HCT116 (cell line): ENCODE data around the gene HCFC1. TPM values are rescaled to one million over a fixed set of nuclear protein-coding genes. Genes with fewer than 3 reads are reported as not detected.

Experiments
- ATAC-seq: fragments of 200-7000 bp; cut with Tn5 transposase; 2 replicates; pipeline ENCODE4 v1.9.1; 2020; ENCODE audit warnings: mild to moderate bottlenecking, moderate library complexity
- BruUV-seq: library from RNA; stranded (reverse); fragments of 400-500 nt; replicated peaks from 2 replicates; lab custom pipeline; 2021; lab: Mats Ljungman, UMichigan
- CTCF ChIA-PET: fragments of 300-600 bp; sonication (Branson Sonifier 250); formaldehyde crosslinking; loops from one replicate; lab custom pipeline; 2021; ENCODE audit warnings: antibody characterized with exemption; lab: Charles Lee
- POLR2A ChIA-PET: fragments of 300-600, 350-600 bp; sonication (Branson Sonifier 250); formaldehyde crosslinking; loops from one replicate; lab custom pipeline; 2021; ENCODE audit warnings: antibody characterized with exemption; lab: Charles Lee
- RAD21 ChIA-PET, 2 experiments: fragments of 300-600 bp; sonication (Branson Sonifier 250); formaldehyde crosslinking; loops; one replicate each; lab custom pipeline; 2023; ENCODE audit warnings: low total read pairs in 2 of 2; ENCODE audit not compliant: uncharacterized antibody in 2 of 2, unreplicated experiment in 2 of 2, low non-redundant PET in 1 of 2; lab: Charles Lee
- DNase-seq: peaks from one replicate; pipeline ENCODE4 v3.0.0-alpha.2; 2010; ENCODE audit warnings: low read depth, low spot score
- H2AFZ ChIP-seq: fragments of 200-600 bp; shearing (Covaris generic), sonication (generic); 2 replicates; pipeline ENCODE4 v1.6.1; 2017; ENCODE audit warnings: low read depth, mixed run types, mixed read lengths, antibody characterized with exemption, low read length; ENCODE audit not compliant: poor library complexity, severe bottlenecking
- H3K27ac ChIP-seq: 2 replicates; pipeline ENCODE4 v1.5.1; 2012; ENCODE audit warnings: low read depth, low read length
- H3K27me3 ChIP-seq: fragments of 200-600 bp; sonication (generic); 2 replicates; pipeline ENCODE4 v1.6.1; 2016; ENCODE audit warnings: mixed run types, low read length, mixed read lengths; ENCODE audit not compliant: insufficient read depth
- H3K36me3 ChIP-seq, 2 experiments: fragments of 200-500 bp in 1 of 2; fragments of 200-600 bp in 1 of 2; sonication (Bioruptor generic) in 1 of 2; sonication (generic) in 1 of 2; 2 replicates each; pipeline versions ENCODE4 v1.5.1 to v1.6.1; 2014 to 2016; ENCODE audit warnings: low read length in 2 of 2, inconsistent platforms in 1 of 2, mixed read lengths in 1 of 2, mixed run types in 1 of 2; ENCODE audit not compliant: insufficient read depth in 2 of 2, control insufficient read depth in 1 of 2
- H3K4me1 ChIP-seq, 2 experiments: fragments of 200-600 bp in 1 of 2; sonication (generic) in 1 of 2; 2 replicates each; pipeline versions ENCODE4 v1.5.1 to v1.6.1; 2012 to 2017; ENCODE audit warnings: low read length in 2 of 2, inconsistent platforms in 1 of 2, mild to moderate bottlenecking in 1 of 2, mixed read lengths in 1 of 2, mixed run types in 1 of 2, moderate library complexity in 1 of 2; ENCODE audit not compliant: insufficient read depth in 2 of 2, control insufficient read depth in 1 of 2
- H3K4me2 ChIP-seq: fragments of 200-600 bp; sonication (generic); 2 replicates; pipeline ENCODE4 v1.6.1; 2017; ENCODE audit warnings: mixed run types, low read length, mixed read lengths
- H3K4me3 ChIP-seq, 2 experiments: fragments of 200-600 bp in 1 of 2; sonication (generic) in 1 of 2; replicated peaks in 1 of 2; 2 replicates each; pipeline ENCODE4 v1.5.1; 2011 to 2016; ENCODE audit warnings: low read length in 2 of 2, control low read depth in 1 of 2, low read depth in 1 of 2, mild to moderate bottlenecking in 1 of 2, mixed read lengths in 1 of 2, mixed run types in 1 of 2
- H3K79me2 ChIP-seq: fragments of 200-600 bp; sonication (generic); 2 replicates; pipeline ENCODE4 v1.6.1; 2017; ENCODE audit warnings: mild to moderate bottlenecking, mixed run types, low read length, moderate library complexity, mixed read lengths; ENCODE audit not compliant: insufficient read depth
- H3K9ac ChIP-seq: fragments of 200-600 bp; sonication (generic); 2 replicates; pipeline ENCODE4 v1.6.1; 2016; ENCODE audit warnings: low read length, mixed read lengths
- H3K9me2 ChIP-seq: fragments of 200-600 bp; sonication (generic), shearing (Covaris generic); 2 replicates; pipeline ENCODE4 v1.6.1; 2017; ENCODE audit warnings: mixed run types, mild to moderate bottlenecking, moderate library complexity; ENCODE audit not compliant: insufficient read depth
- H3K9me3 ChIP-seq, 2 experiments: fragments of 200-500 bp in 1 of 2; fragments of 200-600 bp in 1 of 2; sonication (Bioruptor generic) in 1 of 2; sonication (generic) in 1 of 2; 2 replicates each; pipeline ENCODE4 v1.6.1; 2014 to 2017; ENCODE audit warnings: low read length in 2 of 2, mixed read lengths in 2 of 2, inconsistent platforms in 1 of 2, low read depth in 1 of 2, mild to moderate bottlenecking in 1 of 2, mixed run types in 1 of 2, moderate library complexity in 1 of 2; ENCODE audit not compliant: control insufficient read depth in 1 of 2, insufficient read depth in 1 of 2
- H4K20me1 ChIP-seq: fragments of 200-600 bp; sonication (generic), shearing (Covaris generic); 2 replicates; pipeline ENCODE4 v1.6.1; 2017; ENCODE audit warnings: mixed run types, mild to moderate bottlenecking, moderate library complexity; ENCODE audit not compliant: insufficient read depth
- CBX3 ChIP-seq: IDR thresholded peaks from 2 replicates; pipeline ENCODE4 v1.6.1; 2012; ENCODE audit warnings: low read depth
- CTCF ChIP-seq, 3 experiments: fragments of 200-600 bp in 1 of 3; sonication (generic) in 1 of 3; IDR thresholded peaks in 2 of 3; conservative IDR thresholded peaks in 1 of 3; 2 replicates each; pipeline ENCODE4 v1.5.1; 2012 to 2017; ENCODE audit warnings: low read depth in 2 of 3, low read length in 2 of 3, antibody characterized with exemption in 1 of 3, borderline replicate concordance in 1 of 3, control low read depth in 1 of 3, mild to moderate bottlenecking in 1 of 3, mixed read lengths in 1 of 3, mixed run types in 1 of 3, moderate library complexity in 1 of 3; ENCODE audit not compliant: insufficient read depth in 1 of 3
- EGR1 ChIP-seq: IDR thresholded peaks from 2 replicates; pipeline ENCODE4 v1.6.1; 2012; ENCODE audit warnings: low read depth
- ELF1 ChIP-seq: IDR thresholded peaks from 2 replicates; pipeline ENCODE4 v1.6.1; 2012; ENCODE audit warnings: low read depth, borderline replicate concordance
- EZH2 ChIP-seq: fragments of 200-600 bp; sonication (generic); IDR thresholded peaks from 2 replicates; pipeline ENCODE4 v1.6.1; 2017; ENCODE audit warnings: antibody characterized with exemption, mixed run types
- FOSL1 ChIP-seq: IDR thresholded peaks from 2 replicates; pipeline ENCODE4 v1.6.1; 2012; ENCODE audit warnings: low read depth
- JUND ChIP-seq: IDR thresholded peaks from 2 replicates; pipeline ENCODE4 v1.6.1; 2012
- POLR2AphosphoS5 ChIP-seq: IDR thresholded peaks from 2 replicates; pipeline ENCODE4 v1.6.1; 2011; ENCODE audit warnings: mild to moderate bottlenecking, low read depth, low read length, moderate library complexity
- REST ChIP-seq: IDR thresholded peaks from 2 replicates; pipeline ENCODE4 v1.6.1; 2012; ENCODE audit warnings: low read depth
- SIN3A ChIP-seq: IDR thresholded peaks from 2 replicates; pipeline ENCODE4 v1.6.1; 2012; ENCODE audit warnings: low read depth
- SP1 ChIP-seq: IDR thresholded peaks from 2 replicates; pipeline ENCODE4 v1.6.1; 2012; ENCODE audit warnings: low read depth
- SRF ChIP-seq: IDR thresholded peaks from 2 replicates; pipeline ENCODE4 v1.6.1; 2012; ENCODE audit warnings: low read depth
- TCF7L2 ChIP-seq: IDR thresholded peaks from 2 replicates; pipeline ENCODE4 v1.7.0; 2011; ENCODE audit warnings: borderline replicate concordance, inconsistent platforms; ENCODE audit not compliant: insufficient read depth, insufficient read length; ENCODE audit errors: extremely low read depth
- ZBTB33 ChIP-seq: IDR thresholded peaks from 2 replicates; pipeline ENCODE4 v1.6.1; 2011; ENCODE audit warnings: mild to moderate bottlenecking, low read length, moderate library complexity; ENCODE audit not compliant: insufficient replicate concordance; ENCODE audit errors: extremely low read depth
- ZFX ChIP-seq: fragments of 450-650 bp; IDR thresholded peaks from 2 replicates; pipeline ENCODE4 v1.6.1; 2017
- ZNF274 ChIP-seq: fragments of 200-500 bp; sonication (Bioruptor generic); IDR thresholded peaks from 2 replicates; pipeline ENCODE4 v1.6.1; 2014; ENCODE audit warnings: mild to moderate bottlenecking, low read depth, low read length, inconsistent platforms
- intact Hi-C: fragments of 100-400 bp; cut with micrococcal nuclease; formaldehyde crosslinking; loops from 2 replicates; pipeline ENCODE4 v1.10.0; 2022
- total RNA-seq: library from RNA; stranded (reverse); gene quantifications from one replicate; pipeline ENCODE4 v1.2.1, GENCODE V29; 2021; ENCODE audit not compliant: unreplicated experiment
- TF ChIP-seq, protein P1 (sequence below): IDR thresholded peaks from 2 replicates; pipeline ENCODE4 v1.6.1; 2012
- TF ChIP-seq, protein P2 (sequence below): IDR thresholded peaks from 2 replicates; pipeline ENCODE4 v1.6.1; 2012

HCFC1 gene
- total RNA-seq, 1 experiment from 2014 or later = 72.8 TPM

DNA sequence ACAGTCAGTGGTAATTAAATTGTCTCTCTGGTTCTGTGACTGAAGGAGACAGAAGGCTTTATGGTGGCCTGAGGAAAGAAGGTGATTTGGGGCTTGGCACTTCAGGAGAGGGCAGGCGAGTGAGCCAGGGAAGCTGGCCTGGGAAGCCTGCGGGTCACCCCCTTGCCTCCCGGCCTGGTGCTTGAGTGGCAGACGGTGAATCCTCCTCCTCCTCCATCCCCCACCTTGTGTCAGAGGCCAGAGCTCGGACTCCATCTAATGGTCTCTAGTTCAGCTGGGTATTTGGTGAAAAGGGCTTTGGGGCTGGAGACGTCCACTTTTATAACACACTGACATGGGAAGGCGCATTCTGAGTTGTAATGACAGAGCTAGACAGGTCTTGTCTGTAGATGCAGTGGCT is 9.6 kb upstream of the HCFC1 start:
- no peaks in the 10 kb centered on the region for H3K36me3 ChIP-seq
- intact Hi-C loops = no loop called here
- CTCF ChIA-PET = no interaction called here
- H3K27me3 ChIP-seq = no peaks in the 10 kb centered on the region
- H3K4me2 ChIP-seq = no peak overlapping the region
- TF ChIP-seq, protein P1, sequence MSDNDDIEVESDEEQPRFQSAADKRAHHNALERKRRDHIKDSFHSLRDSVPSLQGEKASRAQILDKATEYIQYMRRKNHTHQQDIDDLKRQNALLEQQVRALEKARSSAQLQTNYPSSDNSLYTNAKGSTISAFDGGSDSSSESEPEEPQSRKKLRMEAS = no peak
- TF ChIP-seq EGR1 (no peak), SP1 (no peak), SRF (no peak), TCF7L2 (no peak), POLR2AphosphoS5 (no peak), REST (no peak), EZH2 (no peak), ZFX (no peak), ELF1 (no peak), ZBTB33 (no peak), SIN3A (no peak), CBX3 (no peak), CTCF (IDR thresholded peaks at IDR 0.05 in 2 of 3, conservative IDR thresholded peaks at IDR 0.05 in 1 of 3; ENCODE audit: borderline replicate concordance in 1 of 3, insufficient read depth in 1 of 3, low read depth in 2 of 3, low read length in 2 of 3) (no peak), JUND (no peak), FOSL1 (no peak), ZNF274 (no peak)
- TF ChIP-seq, protein P2, sequence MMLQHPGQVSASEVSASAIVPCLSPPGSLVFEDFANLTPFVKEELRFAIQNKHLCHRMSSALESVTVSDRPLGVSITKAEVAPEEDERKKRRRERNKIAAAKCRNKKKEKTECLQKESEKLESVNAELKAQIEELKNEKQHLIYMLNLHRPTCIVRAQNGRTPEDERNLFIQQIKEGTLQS = no peak
- H3K9ac ChIP-seq = no peak overlapping the region
- no peaks in the 10 kb centered on the region for H3K4me1 ChIP-seq
- H3K79me2 ChIP-seq = no peaks in the 10 kb centered on the region
- DNase-seq (no peak), ATAC-seq (no peak)
- POLR2A ChIA-PET = no interaction called here
- H3K27ac ChIP-seq = no peak overlapping the region
- no peaks in the 10 kb centered on the region for H3K9me3 ChIP-seq
- H3K4me3 ChIP-seq = no peak overlapping the region
- H3K9me2 ChIP-seq = no peaks in the 10 kb centered on the region
- RAD21 ChIA-PET = no interaction called here
- no TSS peak for BruUV-seq
- H2AFZ ChIP-seq = no peak overlapping the region
- H4K20me1 ChIP-seq = no peaks in the 10 kb centered on the region
